A549 (cell line): Measurements from ENCODE around the gene CACNA1F. TPM values are rescaled to one million over a fixed set of nuclear protein-coding genes. Genes with fewer than 3 reads are reported as not detected.

Experiments
- ATAC-seq, 2 experiments: fragments of 200-7000 bp in 1 of 2; fragments of >200 bp in 1 of 2; cut with Nextera tagmentation in 1 of 2; cut with Tn5 transposase in 1 of 2; 3 replicates each; pipeline versions ENCODE4 v1.8.0 to v1.9.1; 2018 to 2020; ENCODE audit warnings: mild to moderate bottlenecking in 1 of 2, moderate library complexity in 1 of 2
- CTCF ChIA-PET: fragments of 300-600 bp; sonication (Branson Sonifier 250); formaldehyde crosslinking; extraction: SDS; loops from one replicate; lab custom pipeline; 2021; ENCODE audit warnings: antibody characterized with exemption, inconsistent platforms; lab: Yijun Ruan, JAX
- POLR2A ChIA-PET: fragments of 350-600 bp; formaldehyde crosslinking; extraction: SDS; loops from one replicate; lab custom pipeline; 2021; ENCODE audit warnings: antibody characterized with exemption, inconsistent platforms; lab: Yijun Ruan, JAX
- DNase-seq, 2 experiments: peaks; one replicate each; pipeline versions ENCODE4 v3.0.0 to v3.0.0-alpha.2; 2011 to 2016; ENCODE audit warnings: low read depth in 1 of 2, low spot score in 1 of 2
- FAIRE-seq: peaks from 2 replicates; lab custom pipeline; 2011; peaks lifted over from hg19 to GRCh38; lab: Jason Lieb, UNC
- H3K27ac ChIP-seq, 2 experiments: fragments of >200 bp; sonication (Bioruptor Twin); formaldehyde crosslinking; 3 replicates each; pipeline ENCODE4 v1.5.1; 2016 to 2017
- H3K4me1 ChIP-seq: fragments of >200 bp; sonication (Bioruptor Twin); formaldehyde crosslinking; 3 replicates; pipeline ENCODE4 v1.6.1; 2016
- H3K4me2 ChIP-seq: fragments of >200 bp; sonication (Bioruptor Twin); formaldehyde crosslinking; 3 replicates; pipeline ENCODE4 v1.6.1; 2016
- H3K4me3 ChIP-seq: fragments of >200 bp; sonication (Bioruptor Twin); formaldehyde crosslinking; 3 replicates; pipeline ENCODE4 v1.5.1; 2016
- H3K9me3 ChIP-seq: fragments of >200 bp; sonication (Bioruptor Twin); formaldehyde crosslinking; 3 replicates; pipeline ENCODE4 v1.6.1; 2016
- ATOH8 ChIP-seq: fragments of 250-450 bp; sonication (Bioruptor Pico); IDR thresholded peaks from 2 replicates; pipeline ENCODE4 v1.5.0; 2020; ENCODE audit warnings: low read depth, mild to moderate bottlenecking, moderate library complexity
- BCL3 ChIP-seq: fragments of >200 bp; sonication (Bioruptor Twin); formaldehyde crosslinking; IDR thresholded peaks from 3 replicates; pipeline ENCODE4 v1.6.1; 2016
- CBX8 ChIP-seq: fragments of 200-600 bp; sonication (generic); IDR thresholded peaks from 2 replicates; pipeline ENCODE4 v1.6.1; 2016
- CTCF ChIP-seq: fragments of >200 bp; sonication (Bioruptor Twin); formaldehyde crosslinking; IDR thresholded peaks from 3 replicates; pipeline ENCODE4 v1.5.1; 2016
- E2F6 ChIP-seq: IDR thresholded peaks from 2 replicates; pipeline ENCODE4 v1.6.1; 2012; ENCODE audit warnings: low read depth, borderline replicate concordance
- EHF ChIP-seq: fragments of 250-450 bp; sonication (Bioruptor Pico); IDR thresholded peaks from 2 replicates; pipeline ENCODE4 v1.5.0; 2020; ENCODE audit warnings: mild to moderate bottlenecking
- ELK1 ChIP-seq: fragments of 150-350 bp; IDR thresholded peaks from 2 replicates; pipeline ENCODE4 v1.6.1; 2014; ENCODE audit warnings: low read depth, mild to moderate bottlenecking, low read length
- EP300 ChIP-seq, 2 experiments: fragments of >200 bp; sonication (Bioruptor Twin); formaldehyde crosslinking; IDR thresholded peaks; 2 replicates in 1 of 2; 3 replicates in 1 of 2; pipeline ENCODE4 v1.6.1; 2016 to 2017
- FOSB ChIP-seq: fragments of 250-450 bp; sonication (Bioruptor Pico); IDR thresholded peaks from 2 replicates; pipeline ENCODE4 v1.5.0; 2020; ENCODE audit warnings: mild to moderate bottlenecking, moderate library complexity
- GATA3 ChIP-seq: IDR thresholded peaks from 2 replicates; pipeline ENCODE4 v1.6.1; 2012; ENCODE audit warnings: borderline replicate concordance
- HES2 ChIP-seq: fragments of >200 bp; sonication (Bioruptor Twin); formaldehyde crosslinking; IDR thresholded peaks from 2 replicates; pipeline ENCODE4 v1.6.1; 2016
- HOXB13 ChIP-seq: fragments of 250-450 bp; sonication (Bioruptor Pico); IDR thresholded peaks from 2 replicates; pipeline ENCODE4 v1.5.0; 2020; ENCODE audit warnings: low read depth, mild to moderate bottlenecking, moderate library complexity
- KDM5A ChIP-seq: fragments of 200-600 bp; sonication (generic); IDR thresholded peaks from 2 replicates; pipeline ENCODE4 v1.6.1; 2016; ENCODE audit warnings: antibody characterized with exemption, mild to moderate bottlenecking
- NPAS2 ChIP-seq: fragments of 250-450 bp; sonication (Bioruptor Pico); IDR thresholded peaks from 2 replicates; pipeline ENCODE4 v1.8.0; 2022; ENCODE audit warnings: mild to moderate bottlenecking, moderate library complexity, borderline replicate concordance
- REST ChIP-seq: fragments of 200-600 bp; sonication (generic); IDR thresholded peaks from 2 replicates; pipeline ENCODE4 v1.6.1; 2016; ENCODE audit warnings: antibody characterized with exemption, mild to moderate bottlenecking, moderate library complexity
- RFX5 ChIP-seq: fragments of 450-650 bp; IDR thresholded peaks from 2 replicates; pipeline ENCODE4 v1.7.1; 2014; ENCODE audit warnings: antibody characterized with exemption, mild to moderate bottlenecking, moderate library complexity
- SREBF2 ChIP-seq: fragments of 450-650 bp; IDR thresholded peaks from 2 replicates; pipeline ENCODE4 v1.6.1; 2014; ENCODE audit warnings: mild to moderate bottlenecking, moderate library complexity
- USF2 ChIP-seq: fragments of 450-650 bp; IDR thresholded peaks from 2 replicates; pipeline ENCODE4 v1.6.1; 2014; ENCODE audit warnings: antibody characterized with exemption
- ZSCAN20 ChIP-seq: fragments of 250-450 bp; sonication (Bioruptor Pico); IDR thresholded peaks from 2 replicates; pipeline ENCODE4 v1.8.0; 2022; ENCODE audit warnings: mild to moderate bottlenecking, moderate library complexity
- WGBS: methylation state at CpG from one replicate; pipeline ENCODE4 v1.1.6; 2017; ENCODE audit errors: missing lambda C conversion rate; 5-methylcytosine and 5-hydroxymethylcytosine counted together
- polyA plus RNA-seq, 4 experiments: library from polyadenylated mRNA; depleted of rRNA in 3 of 4; stranded (reverse); fragments of >200 nt; fragmentation: RNase III in 1 of 4; extraction: RNeasy Plus Mini Kit Qiagen cat#74134 plus additional on column Dnase treatment in 1 of 4; gene quantifications; 2 replicates in 3 of 4; 3 replicates in 1 of 4; pipeline ENCODE4 v1.2.3, GENCODE V29; 2011 to 2017

Gene CACNA1F
- polyA plus RNA-seq, 2 of the 4 experiments (the other 2 are of a cell fraction): not detected

- H3K4me3 ChIP-seq: no peak overlapping the region
- H3K27ac ChIP-seq: no peak overlapping the region
- no peaks in the 10 kb centered on the region for H3K4me1 ChIP-seq
- no peak for FAIRE-seq
- POLR2A ChIA-PET: interaction anchor here (1.0 kb wide), 1 partner anchor 66 kb away, joined by 5 read pairs; no protein-coding TSS in a partner anchor
- H3K4me2 ChIP-seq: no peak overlapping the region
- no peak for TF ChIP-seq ELK1
- no peak for TF ChIP-seq CTCF
- TF ChIP-seq HES2: no peak
- TF ChIP-seq BCL3: no peak
- no peak for TF ChIP-seq EHF (CRISPR knock-in tag)
- no peak for TF ChIP-seq GATA3
- TF ChIP-seq E2F6: no peak
- no peak for TF ChIP-seq KDM5A
- no peak for TF ChIP-seq FOSB (CRISPR knock-in tag)
- TF ChIP-seq ATOH8 (CRISPR knock-in tag): no peak
- TF ChIP-seq HOXB13 (CRISPR knock-in tag): no peak
- TF ChIP-seq NPAS2 (CRISPR knock-in tag): no peak
- TF ChIP-seq RFX5: no peak
- TF ChIP-seq CBX8: no peak
- TF ChIP-seq SREBF2: no peak
- no peak for TF ChIP-seq USF2
- TF ChIP-seq EP300 (IDR thresholded peaks at IDR 0.05): no peak
- no peak for TF ChIP-seq ZSCAN20
- no peak for TF ChIP-seq REST
- TF ChIP-seq, all 56 proteins: peak for 0
- DNase-seq (no peak), ATAC-seq (no peak)
- 68% methylated on average over 8 of the region's 14 CpGs for WGBS
- H3K9me3 ChIP-seq: no peaks in the 10 kb centered on the region
- CTCF ChIA-PET: interaction anchor here (1.0 to 1.2 kb wide), 2 partner anchors 18 to 65 kb away, joined by 3 to 4 read pairs; no protein-coding TSS in a partner anchor
These were observed 24.1 kb upstream of the CACNA1F start for GRCh38 chrX:49257074-49257790.
